Measurements from ENCODE around the gene RICTOR. TPM values are rescaled to one million over a fixed set of nuclear protein-coding genes. Genes with fewer than 3 reads are reported as not detected.

The RICTOR gene
- polyA plus RNA-seq, 2 of the 4 experiments (the other 2 are of a cell fraction), result 6.5 to 28.5 TPM

- H3K4me1 ChIP-seq, result no peaks in the 10 kb centered on the region
- ChIA-PET POLR2A (no interaction called here), CTCF (interaction anchor here (1.2 to 5.8 kb wide), 2 partner anchors 96 to 484 kb away, joined by 3 to 59 read pairs; no protein-coding TSS in a partner anchor)
- WGBS (ENCODE audit: missing lambda C conversion rate), result 89% methylated on average over 6 of the region's 6 CpGs
- H3K9me3 ChIP-seq, result no peaks in the 10 kb centered on the region
- H3K4me2 ChIP-seq, result no peak overlapping the region
- FAIRE-seq (no peak), ATAC-seq (no peak), DNase-seq (ENCODE audit: low read depth in 1 of 2, low spot score in 1 of 2) (no peak)
- no peak overlapping the region for H3K4me3 ChIP-seq
- no peak for TF ChIP-seq PHF8 (IDR thresholded peaks at IDR 0.05; ENCODE audit: borderline replicate concordance, low read depth)
- TF ChIP-seq TFCP2L1 (CRISPR knock-in tag; IDR thresholded peaks at IDR 0.05), result no peak
- no peak for TF ChIP-seq SMC3 (IDR thresholded peaks at IDR 0.05)
- no peak for TF ChIP-seq CBX2 (IDR thresholded peaks at IDR 0.05; ENCODE audit: borderline replicate concordance, low read depth)
- TF ChIP-seq RFX5 (IDR thresholded peaks at IDR 0.05), result no peak
- TF ChIP-seq MAFK (IDR thresholded peaks at IDR 0.05; ENCODE audit: partially characterized antibody), result no peak
- no peak for TF ChIP-seq ATOH8 (CRISPR knock-in tag; IDR thresholded peaks at IDR 0.05; ENCODE audit: low read depth)
- TF ChIP-seq KDM5A (IDR thresholded peaks at IDR 0.05), result no peak
- no peak for TF ChIP-seq RCOR1 (IDR thresholded peaks at IDR 0.05; ENCODE audit: low read depth, low read length)
- H3K27ac ChIP-seq, result no peak overlapping the region
These were observed 148.9 kb downstream of the RICTOR start for GRCh38 chr5:38925154-38925925.

- Histone ChIP-seq H3K4me2 (no peak overlapping the region), H3K4me3 (no peak overlapping the region), H3K4me1 (no peaks in the 10 kb centered on the region), H3K27ac (no peak overlapping the region), H3K9me3 (no peaks in the 10 kb centered on the region)
- FAIRE-seq, result no peak
- no peak for TF ChIP-seq MYC (IDR thresholded peaks at IDR 0.05; ENCODE audit: borderline replicate concordance, low read length)
- no peak for TF ChIP-seq RARB (CRISPR knock-in tag; IDR thresholded peaks at IDR 0.05)
- TF ChIP-seq RCOR1 (IDR thresholded peaks at IDR 0.05; ENCODE audit: low read depth, low read length), result no peak
- no peak for TF ChIP-seq NR3C1 (IDR thresholded peaks at IDR 0.05)
- no peak for TF ChIP-seq NPAS2 (CRISPR knock-in tag; IDR thresholded peaks at IDR 0.05; ENCODE audit: borderline replicate concordance)
- TF ChIP-seq MAX (IDR thresholded peaks at IDR 0.05), result no peak
- ATAC-seq, result no peak
- ChIA-PET CTCF (interaction anchor here (0.6 to 5.8 kb wide), 9 partner anchors 22 to 541 kb away, joined by 3 to 59 read pairs (median 4); no protein-coding TSS in a partner anchor), POLR2A (interaction anchor here (0.5 kb wide), 1 partner anchor 173 kb away, joined by 3 read pairs; no protein-coding TSS in a partner anchor)
- DNase-seq (ENCODE audit: low read depth in 1 of 2, low spot score in 1 of 2), result no peak
- WGBS (ENCODE audit: missing lambda C conversion rate), result 97% methylated on average over 3 of the region's 3 CpGs
These were observed 150.3 kb downstream of the RICTOR start for GRCh38 chr5:38923661-38924451.

GRCh38 chr5:38922199-38922598, 152.0 kb downstream of the RICTOR start:
- Histone ChIP-seq H3K27ac (no peak overlapping the region), H3K4me2 (no peak overlapping the region), H3K4me3 (no peak overlapping the region), H3K9me3 (no peaks in the 10 kb centered on the region), H3K4me1 (no peaks in the 10 kb centered on the region)
- DNase-seq (ENCODE audit: low read depth in 1 of 2, low spot score in 1 of 2) (peak; percentile 68 to 73), FAIRE-seq (no peak), ATAC-seq (peak; percentile 88 to 95)
- ChIA-PET POLR2A (interaction anchor here (1.1 kb wide), 1 partner anchor 100 kb away, joined by 4 read pairs; no protein-coding TSS in a partner anchor), CTCF (interaction anchor here (0.7 to 5.8 kb wide), 41 partner anchors 8 to 711 kb away, joined by 3 to 59 read pairs (median 4); no protein-coding TSS in a partner anchor)
- no peak for TF ChIP-seq CBX8 (IDR thresholded peaks at IDR 0.05)
- TF ChIP-seq, protein P1, sequence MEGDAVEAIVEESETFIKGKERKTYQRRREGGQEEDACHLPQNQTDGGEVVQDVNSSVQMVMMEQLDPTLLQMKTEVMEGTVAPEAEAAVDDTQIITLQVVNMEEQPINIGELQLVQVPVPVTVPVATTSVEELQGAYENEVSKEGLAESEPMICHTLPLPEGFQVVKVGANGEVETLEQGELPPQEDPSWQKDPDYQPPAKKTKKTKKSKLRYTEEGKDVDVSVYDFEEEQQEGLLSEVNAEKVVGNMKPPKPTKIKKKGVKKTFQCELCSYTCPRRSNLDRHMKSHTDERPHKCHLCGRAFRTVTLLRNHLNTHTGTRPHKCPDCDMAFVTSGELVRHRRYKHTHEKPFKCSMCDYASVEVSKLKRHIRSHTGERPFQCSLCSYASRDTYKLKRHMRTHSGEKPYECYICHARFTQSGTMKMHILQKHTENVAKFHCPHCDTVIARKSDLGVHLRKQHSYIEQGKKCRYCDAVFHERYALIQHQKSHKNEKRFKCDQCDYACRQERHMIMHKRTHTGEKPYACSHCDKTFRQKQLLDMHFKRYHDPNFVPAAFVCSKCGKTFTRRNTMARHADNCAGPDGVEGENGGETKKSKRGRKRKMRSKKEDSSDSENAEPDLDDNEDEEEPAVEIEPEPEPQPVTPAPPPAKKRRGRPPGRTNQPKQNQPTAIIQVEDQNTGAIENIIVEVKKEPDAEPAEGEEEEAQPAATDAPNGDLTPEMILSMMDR (IDR thresholded peaks at IDR 0.05), result peak; percentile 84
- TF ChIP-seq RFX5 (IDR thresholded peaks at IDR 0.05), result no peak
- TF ChIP-seq JUNB (IDR thresholded peaks at IDR 0.05), result no peak
- no peak for TF ChIP-seq CBX2 (IDR thresholded peaks at IDR 0.05; ENCODE audit: borderline replicate concordance, low read depth)
- no peak for TF ChIP-seq RNF2 (IDR thresholded peaks at IDR 0.05; ENCODE audit: borderline replicate concordance, low read depth)
- TF ChIP-seq EP300 (IDR thresholded peaks at IDR 0.05), result no peak
- no peak for TF ChIP-seq KDM1A (IDR thresholded peaks at IDR 0.05; ENCODE audit: low read depth)
- TF ChIP-seq HMGXB4 (CRISPR knock-in tag; IDR thresholded peaks at IDR 0.05; ENCODE audit: borderline replicate concordance), result no peak
- peak; percentile 85 to 93 for TF ChIP-seq RAD21 (conservative IDR thresholded peaks at IDR 0.05 in 1 of 2, IDR thresholded peaks at IDR 0.05 in 1 of 2)
- no peak for TF ChIP-seq ESRRA (IDR thresholded peaks at IDR 0.05; ENCODE audit: borderline replicate concordance, low read length)
- no peak for TF ChIP-seq MAX (IDR thresholded peaks at IDR 0.05)
- TF ChIP-seq ZSCAN20 (CRISPR knock-in tag; IDR thresholded peaks at IDR 0.05), result no peak
- TF ChIP-seq FOSL2 (IDR thresholded peaks at IDR 0.05), result no peak
- TF ChIP-seq FOSL2 (CRISPR knock-in tag; IDR thresholded peaks at IDR 0.05), result no peak
- peak; percentile 82 for TF ChIP-seq SMC3 (IDR thresholded peaks at IDR 0.05)
- WGBS (ENCODE audit: missing lambda C conversion rate), result 6% methylated on average over 1 of the region's 1 CpG
